Measurements from ENCODE around the gene RAB4A. TPM values are rescaled to one million over a fixed set of nuclear protein-coding genes. Genes with fewer than 3 reads are reported as not detected.

RAB4A gene
- total and polyA plus RNA-seq, 2 of the 8 experiments (the other 6 are each of a cell fraction or from before 2014, with no cell fraction given) = 13.3 to 68.8 TPM

GRCh38 chr1:229230140-229230892, 40.6 kb upstream of the RAB4A start (continued):
- TF ChIP-seq JUN (IDR thresholded peaks at IDR 0.05; ENCODE audit: low read depth, low read length) (peak; percentile 25; the same call in 1 of the 2 replicates), CEBPB (IDR thresholded peaks at IDR 0.05; ENCODE audit: low read depth, low read length) (no peak), SRF (IDR thresholded peaks at IDR 0.05; ENCODE audit: low read depth, low read length) (no peak), GTF2F1 (IDR thresholded peaks at IDR 0.05; ENCODE audit: borderline replicate concordance, low read depth, low read length) (no peak), USF2 (IDR thresholded peaks at IDR 0.05; ENCODE audit: low read length) (no peak), TEAD4 (IDR thresholded peaks at IDR 0.05; ENCODE audit: low read depth, low read length) (no peak), RAD21 (IDR thresholded peaks at IDR 0.05 in 1 of 2, conservative IDR thresholded peaks at IDR 0.05 in 1 of 2; ENCODE audit: low read depth in 2 of 2, low read length in 2 of 2) (no peak), KDM1A (IDR thresholded peaks at IDR 0.05; ENCODE audit: borderline replicate concordance, low read length) (no peak), TCF12 (IDR thresholded peaks at IDR 0.05; ENCODE audit: low read depth, low read length) (no peak), GABPA (IDR thresholded peaks at IDR 0.05; ENCODE audit: borderline replicate concordance, insufficient read depth, low read length) (no peak), ASH2L (IDR thresholded peaks at IDR 0.05; ENCODE audit: low read length) (peak; percentile 4), MAFK (IDR thresholded peaks at IDR 0.05; ENCODE audit: low read depth, low read length) (no peak), SIN3A (conservative IDR thresholded peaks at IDR 0.05 in 1 of 2, IDR thresholded peaks at IDR 0.05 in 1 of 2; ENCODE audit: low read depth in 1 of 2, low read length in 2 of 2) (peak in 1 of 2 experiments; percentile 11; a peak in 1 of 4 replicates), CHD2 (IDR thresholded peaks at IDR 0.05; ENCODE audit: low read length) (no peak), SP2 (IDR thresholded peaks at IDR 0.05; ENCODE audit: low read length) (no peak), CREB1 (IDR thresholded peaks at IDR 0.05) (no peak), ZNF274 (IDR thresholded peaks at IDR 0.05; ENCODE audit: borderline replicate concordance, extremely low read depth, low read length) (no peak), BRCA1 (IDR thresholded peaks at IDR 0.05; ENCODE audit: low read depth, low read length) (no peak), CTBP2 (IDR thresholded peaks at IDR 0.05; ENCODE audit: borderline replicate concordance, insufficient read depth, insufficient read length, low read length) (peak; percentile 23), RNF2 (IDR thresholded peaks at IDR 0.05; ENCODE audit: borderline replicate concordance, low read depth, low read length, missing control alignments, poor library complexity, severe bottlenecking) (no peak), HDAC2 (IDR thresholded peaks at IDR 0.05; ENCODE audit: borderline replicate concordance in 1 of 2, low read depth in 2 of 2, low read length in 2 of 2) (no peak), BACH1 (IDR thresholded peaks at IDR 0.05; ENCODE audit: low read length) (no peak), CHD1 (IDR thresholded peaks at IDR 0.05; ENCODE audit: low read depth, low read length) (no peak)
